OCI-LY3 (cell line): ENCODE data around the gene HUS1B.

ENCODE experiments used
- H2AFZ ChIP-seq: fragments of 200-600, 300-600 bp; shearing (Covaris generic); 2 replicates; pipeline ENCODE4 v1.6.0; 2014; ENCODE audit warnings: antibody characterized with exemption, low read depth, low read length
- H3K27ac ChIP-seq: fragments of 200-600, 300-600 bp; sonication (generic); 2 replicates; pipeline ENCODE4 v1.5.1; 2014; ENCODE audit warnings: mild to moderate bottlenecking, low read length, moderate library complexity, mixed read lengths
- H3K27me3 ChIP-seq: fragments of 200-600, 300-600 bp; sonication (generic); 2 replicates; pipeline ENCODE4 v1.6.1; 2014; ENCODE audit warnings: low read depth, low read length, mixed read lengths
- H3K36me3 ChIP-seq: fragments of 200-600, 300-600 bp; sonication (generic); replicated peaks from 2 replicates; pipeline ENCODE3; 2014; ENCODE audit warnings: low read depth, low read length, mixed read lengths
- H3K4me1 ChIP-seq: fragments of 300-600, 200-600 bp; sonication (generic); 2 replicates; pipeline ENCODE4 v1.6.1; 2014; ENCODE audit warnings: low read length, mixed read lengths
- H3K4me2 ChIP-seq: fragments of 200-600, 300-600 bp; sonication (generic); 2 replicates; pipeline ENCODE4 v1.6.1; 2014; ENCODE audit warnings: low read length, mixed read lengths
- H3K4me3 ChIP-seq: fragments of 300-600, 200-600 bp; sonication (generic); 2 replicates; pipeline ENCODE4 v1.5.1; 2014; ENCODE audit warnings: antibody characterized with exemption, mild to moderate bottlenecking, low read length, moderate library complexity
- H3K79me2 ChIP-seq: fragments of 300-600, 200-600 bp; shearing (Covaris generic); 2 replicates; pipeline ENCODE4 v1.6.1; 2014; ENCODE audit warnings: mild to moderate bottlenecking, low read length, mixed read lengths
- H3K9ac ChIP-seq: fragments of 300-600, 200-600 bp; shearing (Covaris generic); 2 replicates; pipeline ENCODE4 v1.6.0; 2014; ENCODE audit warnings: mild to moderate bottlenecking, low read length, moderate library complexity
- H3K9me3 ChIP-seq: fragments of 200-600, 300-600 bp; shearing (Covaris generic); 2 replicates; pipeline ENCODE4 v1.6.1; 2014; ENCODE audit warnings: low read length, mixed read lengths; ENCODE audit not compliant: insufficient read depth
- H4K20me1 ChIP-seq: fragments of 200-600, 300-600 bp; sonication (generic); 2 replicates; pipeline ENCODE4 v1.6.1; 2016; ENCODE audit warnings: low read length, mixed read lengths; ENCODE audit not compliant: insufficient read depth
- CTCF ChIP-seq: fragments of 200-600, 300-600 bp; sonication (generic); IDR thresholded peaks from 2 replicates; pipeline ENCODE4 v1.5.1; 2014; ENCODE audit warnings: antibody characterized with exemption, low read length, low read depth
- EZH2phosphoT487 ChIP-seq: fragments of 200-600 bp; shearing (Covaris generic); IDR thresholded peaks from 2 replicates; pipeline ENCODE4 v1.6.1; 2018; ENCODE audit warnings: antibody characterized with exemption, mixed run types, low read depth

The HUS1B gene

GRCh38 chr6:656460-657252, at the start of gene HUS1B:
HUS1B (minus strand) TSS chr6:657100; CDS start chr6:656944, 156 bp downstream.
- H3K4me3 ChIP-seq, result no peak within 1 kb of the TSS
- H4K20me1 ChIP-seq, result no peaks in the 10 kb centered on the region
- no peak within 1 kb of the TSS for H3K27ac ChIP-seq
- H3K79me2 ChIP-seq, result peaks cover 7% of the 10 kb centered on the region; the same call in 1 of the 2 replicates
- no peaks in the 10 kb centered on the region for H3K9me3 ChIP-seq
- H3K9ac ChIP-seq, result no peak within 1 kb of the TSS
- no peak within 1 kb of the TSS for H3K4me2 ChIP-seq
- no peaks in the 10 kb centered on the region for H3K4me1 ChIP-seq
- no peaks in the 10 kb centered on the region for H3K27me3 ChIP-seq
- TF ChIP-seq EZH2phosphoT487, result no peak
- TF ChIP-seq CTCF, result no peak
- no peak within 1 kb of the TSS for H2AFZ ChIP-seq
- no peaks in the 10 kb centered on the region for H3K36me3 ChIP-seq

- H3K79me2 ChIP-seq, result no peaks in the 10 kb centered on the region
- H3K27me3 ChIP-seq, result no peaks in the 10 kb centered on the region
- H3K36me3 ChIP-seq, result no peaks in the 10 kb centered on the region
- no peak overlapping the region for H3K9ac ChIP-seq
- H3K4me1 ChIP-seq, result peaks cover 17% of the 10 kb centered on the region
- H2AFZ ChIP-seq, result no peak overlapping the region
- no peaks in the 10 kb centered on the region for H4K20me1 ChIP-seq
- H3K4me2 ChIP-seq, result no peak overlapping the region
- TF ChIP-seq EZH2phosphoT487 (no peak), CTCF (no peak)
- no peak overlapping the region for H3K27ac ChIP-seq
- H3K9me3 ChIP-seq, result no peaks in the 10 kb centered on the region
- no peak overlapping the region for H3K4me3 ChIP-seq
Observed at GRCh38 chr6:706146-706545, 49.2 kb upstream of the HUS1B start.

- Histone ChIP-seq H3K27me3 (no peaks in the 10 kb centered on the region), H3K4me1 (peaks cover 11% of the 10 kb centered on the region), H3K9ac (no peak overlapping the region), H3K4me3 (no peak overlapping the region), H4K20me1 (no peaks in the 10 kb centered on the region), H3K9me3 (no peaks in the 10 kb centered on the region), H3K79me2 (no peaks in the 10 kb centered on the region), H3K36me3 (no peaks in the 10 kb centered on the region), H3K4me2 (no peak overlapping the region), H3K27ac (no peak overlapping the region), H2AFZ (no peak overlapping the region)
- TF ChIP-seq EZH2phosphoT487 (no peak), CTCF (no peak)
Observed at GRCh38 chr6:705047-705446, 48.1 kb upstream of the HUS1B start.

- H3K4me2 ChIP-seq, result no peak overlapping the region
- H3K9me3 ChIP-seq, result no peaks in the 10 kb centered on the region
- no peak overlapping the region for H3K4me3 ChIP-seq
- no peak overlapping the region for H2AFZ ChIP-seq
- no peak overlapping the region for H3K9ac ChIP-seq
- H3K27ac ChIP-seq, result no peak overlapping the region
- H4K20me1 ChIP-seq, result no peaks in the 10 kb centered on the region
- H3K4me1 ChIP-seq, result peaks cover under 1% of the 10 kb centered on the region
- TF ChIP-seq EZH2phosphoT487 (no peak), CTCF (no peak)
- no peaks in the 10 kb centered on the region for H3K27me3 ChIP-seq
- no peaks in the 10 kb centered on the region for H3K36me3 ChIP-seq
- no peaks in the 10 kb centered on the region for H3K79me2 ChIP-seq
Observed at GRCh38 chr6:704046-704445, 47.1 kb upstream of the HUS1B start.
